Chondrocyte (in vitro differentiated cells): ENCODE measurements around the gene ATP10A. TPM values are rescaled to one million over a fixed set of nuclear protein-coding genes. Genes with fewer than 3 reads are reported as not detected.

Experiments used
- DNase-seq: peaks from one replicate; pipeline ENCODE4 v3.0.0; 2021; ENCODE audit warnings: mixed read lengths, low spot score
- H3K27ac Mint-ChIP-seq: one replicate; pipeline ENCODE4 v1.8.0; 2021; ENCODE audit warnings: mild to moderate bottlenecking, moderate library complexity, mixed read lengths; ENCODE audit not compliant: unreplicated experiment
- H3K27me3 Mint-ChIP-seq: 2 replicates; pipeline ENCODE4 v1.8.0; 2021; ENCODE audit warnings: low read depth, mixed read lengths
- H3K36me3 Mint-ChIP-seq: 2 replicates; pipeline ENCODE4 v1.8.0; 2021; ENCODE audit warnings: low read depth, mixed read lengths
- H3K4me1 Mint-ChIP-seq: 2 replicates; pipeline ENCODE4 v1.8.0; 2021; ENCODE audit warnings: low read depth, mild to moderate bottlenecking, mixed read lengths
- H3K4me3 Mint-ChIP-seq: one replicate; pipeline ENCODE4 v1.8.0; 2021; ENCODE audit warnings: mild to moderate bottlenecking, moderate library complexity, mixed read lengths; ENCODE audit not compliant: unreplicated experiment
- H3K9me3 Mint-ChIP-seq: 2 replicates; pipeline ENCODE4 v1.8.0; 2021; ENCODE audit warnings: low read depth, mixed read lengths
- total RNA-seq: library from RNA; stranded (reverse); gene quantifications from 3 replicates; pipeline ENCODE4 v1.2.1, GENCODE V29; 2021
- TF ChIP-seq, protein P1 (sequence below): fragments of 200-600 bp; sonication (generic); IDR thresholded peaks from 2 replicates; pipeline ENCODE4 v1.5.0; 2021; ENCODE audit warnings: antibody characterized with exemption, mild to moderate bottlenecking, moderate library complexity

Gene ATP10A
- total RNA-seq, 1 donor from 2014 or later = 163 TPM

DNA sequence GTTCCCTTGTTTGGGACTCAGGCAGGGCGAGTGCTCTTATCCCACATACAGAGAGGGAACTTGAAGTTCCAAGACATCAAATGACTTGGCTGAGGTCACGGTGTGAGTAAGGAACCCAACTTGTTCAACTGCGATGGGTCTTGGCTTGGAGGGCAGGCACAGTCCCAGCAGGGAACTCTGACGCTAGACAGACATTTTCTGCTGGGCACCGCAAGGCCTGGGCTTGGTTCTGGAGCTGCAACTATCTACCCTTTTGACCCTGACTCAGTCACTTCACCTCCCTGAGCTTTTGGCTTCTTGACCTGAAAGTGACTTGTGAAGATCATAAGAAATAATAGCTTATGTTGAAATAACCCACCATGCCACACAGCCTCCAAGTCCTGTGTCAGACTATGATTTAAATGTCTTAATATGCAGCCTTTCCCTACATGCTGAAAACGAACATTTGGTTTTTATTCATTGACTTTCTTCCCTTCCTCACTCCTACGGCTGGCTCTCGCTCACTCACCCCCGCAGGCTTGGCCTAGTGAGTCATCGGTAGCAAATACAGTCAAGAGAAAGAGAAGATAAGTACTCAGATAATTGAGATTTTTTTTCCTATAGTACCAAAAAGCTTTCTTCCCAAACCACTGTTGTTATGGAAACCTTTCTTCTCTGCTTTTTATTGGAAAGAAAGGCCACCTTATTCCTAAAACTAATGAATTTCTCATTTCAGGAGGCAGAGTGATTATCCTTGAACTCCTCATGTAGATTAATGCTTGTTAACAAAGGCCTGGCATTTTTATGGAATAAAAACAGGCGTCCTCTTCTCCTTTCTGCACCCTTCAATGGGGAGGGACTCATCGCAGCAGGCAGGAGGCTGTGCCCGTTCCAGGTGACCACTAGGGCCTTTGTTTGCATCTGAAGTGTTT, 178.4 kb downstream of the ATP10A start:
- peaks cover 54% of the 10 kb centered on the region for H3K36me3 Mint-ChIP-seq
- H3K4me1 Mint-ChIP-seq = peaks cover 45% of the 10 kb centered on the region
- DNase-seq = peak; percentile 80
- no peaks in the 10 kb centered on the region for H3K9me3 Mint-ChIP-seq
- H3K27ac Mint-ChIP-seq = peak overlapping the region; percentile 74
- TF ChIP-seq, protein P1, sequence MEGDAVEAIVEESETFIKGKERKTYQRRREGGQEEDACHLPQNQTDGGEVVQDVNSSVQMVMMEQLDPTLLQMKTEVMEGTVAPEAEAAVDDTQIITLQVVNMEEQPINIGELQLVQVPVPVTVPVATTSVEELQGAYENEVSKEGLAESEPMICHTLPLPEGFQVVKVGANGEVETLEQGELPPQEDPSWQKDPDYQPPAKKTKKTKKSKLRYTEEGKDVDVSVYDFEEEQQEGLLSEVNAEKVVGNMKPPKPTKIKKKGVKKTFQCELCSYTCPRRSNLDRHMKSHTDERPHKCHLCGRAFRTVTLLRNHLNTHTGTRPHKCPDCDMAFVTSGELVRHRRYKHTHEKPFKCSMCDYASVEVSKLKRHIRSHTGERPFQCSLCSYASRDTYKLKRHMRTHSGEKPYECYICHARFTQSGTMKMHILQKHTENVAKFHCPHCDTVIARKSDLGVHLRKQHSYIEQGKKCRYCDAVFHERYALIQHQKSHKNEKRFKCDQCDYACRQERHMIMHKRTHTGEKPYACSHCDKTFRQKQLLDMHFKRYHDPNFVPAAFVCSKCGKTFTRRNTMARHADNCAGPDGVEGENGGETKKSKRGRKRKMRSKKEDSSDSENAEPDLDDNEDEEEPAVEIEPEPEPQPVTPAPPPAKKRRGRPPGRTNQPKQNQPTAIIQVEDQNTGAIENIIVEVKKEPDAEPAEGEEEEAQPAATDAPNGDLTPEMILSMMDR = no peak
- H3K4me3 Mint-ChIP-seq = no peak overlapping the region
- H3K27me3 Mint-ChIP-seq = no peaks in the 10 kb centered on the region

DNA sequence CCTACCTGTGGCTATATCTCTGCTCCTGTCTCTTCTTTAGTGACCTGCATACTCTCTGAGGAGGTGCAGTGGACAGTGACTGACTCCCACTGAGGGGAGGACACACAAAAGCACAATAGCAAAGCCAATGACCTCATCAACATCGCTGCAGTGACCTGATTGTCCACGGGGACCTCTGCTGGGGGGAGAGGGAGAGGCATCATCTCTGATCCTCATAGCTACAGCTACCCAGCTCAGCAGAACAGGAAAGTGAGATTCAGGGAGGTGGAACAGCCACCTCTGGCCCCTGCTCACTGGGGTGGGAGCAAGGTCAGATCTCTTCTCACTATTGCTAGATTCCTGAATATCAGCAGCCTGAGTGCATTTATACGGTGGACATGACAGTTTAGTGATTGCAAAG, 179.2 kb downstream of the ATP10A start:
- no peak for DNase-seq
- Mint-ChIP-seq H3K4me3 (no peak overlapping the region), H3K36me3 (peaks cover 54% of the 10 kb centered on the region), H3K27ac (peak overlapping the region; percentile 37), H3K9me3 (no peaks in the 10 kb centered on the region), H3K4me1 (peaks cover 41% of the 10 kb centered on the region), H3K27me3 (no peaks in the 10 kb centered on the region)
- TF ChIP-seq, protein P1 = no peak

DNA sequence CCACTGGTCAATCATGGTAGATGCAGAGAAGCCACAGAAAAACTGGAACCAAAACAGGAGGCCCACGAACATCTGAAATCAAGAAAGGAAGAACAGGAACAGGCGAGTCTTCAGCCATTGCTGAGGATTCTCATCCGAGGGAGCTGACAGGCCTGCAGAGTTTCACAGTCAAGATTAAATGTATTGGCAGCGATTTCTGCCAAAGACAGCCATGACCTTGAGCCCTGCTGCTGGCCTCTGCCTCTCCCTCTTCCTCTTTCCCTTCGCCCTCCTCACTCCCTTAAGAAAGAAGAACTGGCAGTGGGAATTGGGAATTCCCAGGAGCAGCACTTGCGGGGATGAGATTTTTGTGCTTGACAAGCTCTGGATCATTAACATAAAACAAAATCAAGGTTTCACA, 179.7 kb downstream of the ATP10A start:
- no peaks in the 10 kb centered on the region for H3K9me3 Mint-ChIP-seq
- H3K4me1 Mint-ChIP-seq = peaks cover 44% of the 10 kb centered on the region
- H3K27me3 Mint-ChIP-seq = no peaks in the 10 kb centered on the region
- peaks cover 59% of the 10 kb centered on the region for H3K36me3 Mint-ChIP-seq
- TF ChIP-seq, protein P1 = no peak
- no peak for DNase-seq
- H3K27ac Mint-ChIP-seq = peak overlapping the region; percentile 49
- H3K4me3 Mint-ChIP-seq = no peak overlapping the region

DNA sequence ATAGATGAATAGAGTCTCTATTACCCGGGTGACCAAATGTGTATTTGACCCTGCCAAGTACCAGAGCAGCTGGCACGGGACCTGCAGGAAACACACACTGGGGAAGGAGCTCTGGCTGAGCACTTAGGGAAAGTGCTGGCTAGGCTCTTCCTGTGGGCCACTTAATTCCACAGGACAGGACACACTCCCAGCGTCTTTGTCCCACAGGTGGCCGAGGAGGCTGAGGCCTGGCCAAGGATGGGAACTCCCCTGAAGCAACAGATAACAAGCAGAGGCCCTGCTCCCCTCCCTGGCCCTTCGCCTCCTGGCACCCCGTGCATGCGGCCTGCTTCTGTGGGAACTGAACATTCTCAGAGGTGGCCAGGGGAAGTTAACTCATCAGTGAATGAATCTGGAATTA, 180.8 kb downstream of the ATP10A start:
- H3K27me3 Mint-ChIP-seq = no peaks in the 10 kb centered on the region
- H3K4me1 Mint-ChIP-seq = peaks cover 49% of the 10 kb centered on the region
- no peak for DNase-seq
- TF ChIP-seq, protein P1 = no peak
- H3K9me3 Mint-ChIP-seq = no peaks in the 10 kb centered on the region
- peaks cover 58% of the 10 kb centered on the region for H3K36me3 Mint-ChIP-seq
- no peak overlapping the region for H3K4me3 Mint-ChIP-seq
- H3K27ac Mint-ChIP-seq = peak overlapping the region; percentile 46

DNA sequence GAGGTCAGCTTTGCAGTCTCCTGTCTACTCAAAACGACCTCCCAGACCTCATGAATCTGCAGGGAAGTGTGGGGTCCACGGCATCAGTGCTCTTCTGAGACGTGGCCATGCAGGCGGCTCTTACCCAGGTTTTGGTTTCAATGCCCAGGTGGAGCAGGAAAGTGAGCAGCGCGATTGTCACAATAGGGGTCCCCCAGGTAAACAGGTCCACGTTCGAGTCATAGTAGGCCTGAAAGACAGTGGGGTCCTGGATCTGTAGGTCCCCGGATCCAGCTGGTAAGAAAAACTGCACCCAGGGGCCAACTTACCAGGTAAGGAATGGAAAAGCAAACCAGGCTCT, 182.5 kb downstream of the ATP10A start:
- no peak overlapping the region for H3K4me3 Mint-ChIP-seq

More for the DNA sequence above, 182.5 kb downstream of the ATP10A start:
- TF ChIP-seq, protein P1 = no peak
- no peaks in the 10 kb centered on the region for H3K9me3 Mint-ChIP-seq
- peaks cover 62% of the 10 kb centered on the region for H3K36me3 Mint-ChIP-seq
- no peaks in the 10 kb centered on the region for H3K27me3 Mint-ChIP-seq
- H3K27ac Mint-ChIP-seq = no peak overlapping the region
- peaks cover 44% of the 10 kb centered on the region for H3K4me1 Mint-ChIP-seq
- DNase-seq = no peak
